GM19240 (cell line): ENCODE data around the gene RALGAPA2.

ENCODE experiments used
- DNase-seq: peaks from one replicate; pipeline ENCODE4 v3.0.0; 2011; ENCODE audit warnings: low spot score; ENCODE audit not compliant: insufficient read length

RALGAPA2 gene

DNA sequence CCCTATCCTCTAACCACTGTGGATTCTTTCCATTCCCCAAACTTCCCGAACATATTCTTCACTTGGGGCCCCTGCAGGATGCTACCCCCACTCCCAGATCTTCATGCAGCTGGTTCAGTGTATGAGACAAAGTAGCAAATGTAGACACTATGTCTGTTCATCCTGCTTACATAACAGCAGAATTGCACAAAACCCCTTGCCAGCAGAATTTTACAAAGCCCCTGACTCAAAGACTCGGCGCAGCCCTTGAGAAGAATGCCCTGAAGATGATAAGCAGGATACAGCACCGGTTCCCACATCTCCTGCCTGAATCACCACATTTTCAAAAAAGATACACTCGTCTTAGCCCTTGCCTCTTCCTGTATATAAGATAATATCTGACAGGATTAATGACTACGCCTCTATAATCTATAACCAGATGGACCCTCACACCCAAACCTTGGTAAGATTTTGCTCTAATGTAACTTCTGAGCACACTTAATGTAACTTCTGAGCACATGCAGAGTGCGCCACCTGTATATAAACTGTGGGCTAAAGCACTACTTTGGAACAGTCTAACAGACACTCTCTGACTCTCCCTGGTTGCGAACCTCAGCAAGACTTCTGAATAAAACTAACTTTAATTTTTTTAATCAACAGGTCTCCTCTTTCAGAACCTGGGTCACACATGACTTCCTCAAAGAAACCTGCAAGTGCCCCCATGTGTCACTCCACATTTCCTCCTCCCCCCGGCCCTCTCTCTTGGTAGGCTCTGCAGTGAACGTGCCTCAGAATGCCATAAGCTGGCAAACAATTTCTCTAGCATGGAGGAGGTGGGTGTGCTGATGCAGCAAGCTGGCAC, 28.7 kb downstream of the RALGAPA2 start:
- no peak for DNase-seq

DNA sequence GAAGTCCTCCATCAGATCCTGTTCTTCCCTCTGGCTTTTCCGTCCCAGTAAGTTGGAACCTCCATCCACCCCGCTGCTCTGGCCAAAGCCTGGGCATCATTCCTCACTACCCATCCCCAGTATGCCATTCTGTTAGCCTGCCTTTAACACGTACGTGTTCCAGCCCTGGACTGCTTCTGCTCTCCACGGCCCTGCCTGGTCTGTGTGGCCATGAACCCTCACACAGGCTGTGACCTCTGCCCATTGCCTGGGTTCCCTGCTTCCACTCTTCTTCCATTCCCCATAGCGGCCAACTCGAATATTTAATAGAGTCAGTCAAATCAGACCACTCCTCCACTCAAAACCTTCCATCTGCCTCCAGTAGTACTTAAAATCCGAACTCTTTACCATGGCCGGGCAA, 29.4 kb downstream of the RALGAPA2 start:
- DNase-seq, result no peak

DNA sequence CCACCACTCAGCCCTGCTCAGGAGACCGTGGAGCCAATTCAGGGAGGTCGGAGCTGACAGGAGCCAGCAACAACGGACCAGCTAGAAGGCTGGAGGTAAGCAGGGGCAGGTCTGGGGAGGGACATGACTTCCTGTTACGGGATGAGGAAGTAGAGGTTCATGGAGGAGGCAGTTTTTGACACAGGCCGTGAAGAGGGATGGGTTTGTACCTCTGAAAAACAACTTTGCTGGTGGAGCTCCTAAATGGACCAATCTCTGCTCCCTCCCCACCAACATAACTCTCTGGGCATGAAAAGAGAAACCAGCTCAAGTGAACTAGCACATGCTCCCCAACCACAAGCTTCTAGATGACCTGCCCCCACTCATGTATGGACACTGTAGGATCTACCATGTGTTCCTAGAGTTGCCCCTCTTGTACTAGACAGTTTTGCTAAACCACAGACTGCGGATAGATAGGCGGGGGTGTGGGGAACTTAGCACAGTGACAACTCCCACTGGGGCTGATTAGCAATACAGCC, 31.4 kb downstream of the RALGAPA2 start:
- peak; percentile 10 for DNase-seq

DNA sequence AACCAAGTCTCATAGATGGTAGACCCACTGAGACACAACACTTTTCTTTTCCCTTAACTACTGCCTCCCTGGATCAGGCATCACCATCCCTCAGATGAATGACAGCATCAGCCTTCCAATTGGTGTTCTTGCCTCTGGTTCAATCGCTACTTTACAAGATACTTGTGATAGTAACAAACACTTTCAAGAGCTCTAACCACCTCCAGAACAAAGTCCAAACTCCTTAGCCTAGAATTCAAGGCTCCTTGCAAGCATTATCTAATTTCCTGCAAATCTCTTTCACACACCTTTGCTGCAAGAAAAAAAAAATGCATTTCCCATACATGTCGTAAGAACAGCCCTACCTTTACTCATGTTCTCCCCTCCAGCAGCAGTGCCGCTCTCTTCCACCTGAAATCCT, 33.1 kb downstream of the RALGAPA2 start:
- DNase-seq, result no peak

DNA sequence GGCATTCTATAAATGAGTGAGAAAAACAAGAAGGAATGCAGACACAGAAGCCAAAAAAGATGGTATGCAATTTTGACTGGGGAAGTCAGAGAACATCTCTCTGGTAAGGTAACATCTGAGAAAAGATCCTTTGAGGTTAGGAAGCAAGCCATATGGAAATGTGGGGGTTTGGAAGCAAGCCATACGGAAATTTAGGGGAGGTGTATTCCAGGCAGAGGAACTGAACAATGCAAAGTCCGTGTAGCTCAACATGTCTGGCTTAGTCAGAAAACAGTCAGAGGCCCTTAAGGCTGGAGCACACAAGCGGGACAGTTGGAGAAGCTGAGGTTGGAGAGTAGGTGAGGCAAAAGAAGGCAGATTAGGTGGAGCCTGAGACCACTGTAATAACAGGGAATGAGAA, 35.3 kb downstream of the RALGAPA2 start:
- DNase-seq, result no peak

DNA sequence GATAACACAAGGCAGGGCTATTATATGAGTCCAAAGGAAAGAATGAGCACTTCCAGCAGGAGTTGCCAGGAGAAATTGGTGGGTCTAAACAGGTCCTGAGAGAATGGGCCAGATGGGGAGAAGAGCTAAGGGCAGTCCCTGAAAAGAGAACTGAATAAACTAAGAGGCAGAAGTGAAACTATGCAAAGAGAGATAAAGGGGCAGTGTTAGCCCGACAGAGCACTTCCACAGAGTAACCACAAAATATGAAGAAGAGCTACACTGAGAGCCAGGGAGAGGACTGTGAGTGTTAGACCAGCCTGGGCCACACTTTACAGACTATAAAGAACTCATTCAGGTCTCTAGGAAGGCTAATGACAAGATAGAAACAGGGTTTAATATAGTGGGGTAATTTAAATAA, 43.8 kb downstream of the RALGAPA2 start:
- DNase-seq, result peak; percentile 55

DNA sequence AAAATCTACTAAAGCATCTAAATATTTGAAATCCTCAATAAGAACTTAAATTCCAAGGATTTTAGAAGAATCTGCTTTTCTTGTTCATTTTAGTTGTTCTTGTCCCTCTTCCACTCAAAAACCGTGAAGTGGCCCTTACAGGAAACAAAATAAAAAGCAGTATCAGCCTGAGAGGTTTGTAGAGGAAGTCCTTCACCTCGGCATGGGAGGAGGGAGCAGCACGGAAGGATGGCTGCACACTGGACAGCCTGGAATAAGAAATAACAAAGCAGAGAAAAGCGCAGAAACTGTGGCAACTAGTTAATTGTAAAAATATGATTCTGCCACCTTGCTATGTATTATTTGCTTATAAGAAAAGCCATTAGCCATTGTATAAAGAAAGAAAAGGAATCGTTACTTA, 46.1 kb downstream of the RALGAPA2 start:
- no peak for DNase-seq

DNA sequence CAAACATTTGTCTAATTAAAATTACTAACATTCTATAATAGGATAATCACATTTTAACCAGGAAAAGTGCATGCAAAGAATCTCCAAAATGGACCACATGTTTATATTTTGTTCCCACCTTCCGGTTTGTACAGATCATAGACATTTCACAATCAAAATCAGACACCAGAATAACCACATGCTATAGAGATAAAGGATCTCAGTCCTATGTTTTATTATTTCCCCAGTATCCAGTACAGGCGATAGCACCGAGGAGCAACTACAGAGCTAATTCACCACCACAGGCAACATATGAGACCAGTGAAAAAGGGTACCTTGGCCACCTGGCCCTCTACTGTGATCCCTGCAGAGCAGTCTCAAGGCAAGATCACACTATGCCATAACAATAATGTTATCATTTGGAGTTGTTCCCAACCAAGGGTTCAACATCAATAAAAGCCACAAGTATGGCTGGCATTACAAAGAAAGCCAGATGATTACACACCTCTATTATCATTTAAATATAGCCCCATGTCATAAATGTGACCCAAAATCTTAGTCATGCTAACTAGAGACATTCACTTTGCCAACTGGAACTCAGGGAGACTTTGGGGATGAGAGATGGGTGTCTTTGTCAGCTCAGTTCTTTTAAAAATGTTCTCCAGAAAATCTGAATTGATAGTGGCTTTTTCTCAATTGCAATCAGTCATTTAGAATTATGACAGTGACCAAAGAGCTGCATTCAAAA, 46.7 kb downstream of the RALGAPA2 start:
- DNase-seq, result no peak

DNA sequence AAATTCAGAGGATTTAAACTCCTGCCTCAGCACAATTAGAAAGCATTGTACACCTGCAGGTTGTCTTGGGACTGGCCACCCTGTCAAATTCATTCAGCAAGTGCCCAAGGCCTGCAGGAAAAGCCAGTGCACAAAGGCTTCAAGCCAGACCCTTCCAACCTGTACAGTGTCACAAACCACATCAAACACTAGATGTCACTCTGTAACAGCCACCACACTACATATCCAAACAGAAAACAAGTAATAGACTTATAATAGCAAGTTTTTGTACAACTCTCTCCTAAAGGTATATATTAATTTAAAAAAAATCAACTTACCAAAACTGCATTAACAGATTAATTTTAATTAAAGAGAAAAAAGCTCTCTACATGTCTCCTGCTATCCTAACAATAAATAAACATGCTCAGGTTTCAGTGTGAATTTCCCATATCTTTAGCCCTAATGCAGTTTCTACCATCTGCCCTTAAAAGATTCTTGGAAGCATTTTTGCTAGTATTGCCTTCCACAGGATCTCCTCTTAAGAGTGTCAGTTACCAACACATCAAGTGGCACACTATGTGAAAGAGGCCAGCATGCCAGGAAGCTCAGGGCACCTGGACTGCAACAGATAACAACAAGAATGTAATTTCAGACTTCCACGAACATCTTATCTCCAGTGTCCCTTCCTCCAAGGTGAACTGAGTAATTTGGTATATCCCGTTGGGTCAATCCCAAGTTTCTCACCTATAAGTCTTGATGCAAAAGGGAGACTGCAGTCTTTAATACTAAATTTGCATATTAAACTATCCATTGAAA, 47.5 kb downstream of the RALGAPA2 start:
- no peak for DNase-seq

DNA sequence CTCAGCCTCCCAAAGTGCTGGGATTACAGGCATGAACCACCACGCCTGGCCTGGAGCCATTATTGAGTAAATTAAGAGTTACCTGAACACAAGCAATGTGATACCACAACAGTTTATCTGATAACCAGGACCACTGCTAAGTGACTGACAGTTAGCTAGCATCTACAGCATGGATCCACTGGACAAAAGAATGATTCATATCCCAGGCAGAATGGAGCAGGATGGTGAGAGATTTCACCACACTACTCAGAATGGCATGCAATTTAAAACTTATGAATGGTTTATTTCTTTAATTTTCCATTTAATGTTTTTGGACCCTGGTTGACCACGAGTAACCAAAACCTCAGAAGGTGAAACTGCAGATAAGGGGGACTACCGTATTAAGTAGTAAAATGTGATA, 48.6 kb downstream of the RALGAPA2 start:
- no peak for DNase-seq

DNA sequence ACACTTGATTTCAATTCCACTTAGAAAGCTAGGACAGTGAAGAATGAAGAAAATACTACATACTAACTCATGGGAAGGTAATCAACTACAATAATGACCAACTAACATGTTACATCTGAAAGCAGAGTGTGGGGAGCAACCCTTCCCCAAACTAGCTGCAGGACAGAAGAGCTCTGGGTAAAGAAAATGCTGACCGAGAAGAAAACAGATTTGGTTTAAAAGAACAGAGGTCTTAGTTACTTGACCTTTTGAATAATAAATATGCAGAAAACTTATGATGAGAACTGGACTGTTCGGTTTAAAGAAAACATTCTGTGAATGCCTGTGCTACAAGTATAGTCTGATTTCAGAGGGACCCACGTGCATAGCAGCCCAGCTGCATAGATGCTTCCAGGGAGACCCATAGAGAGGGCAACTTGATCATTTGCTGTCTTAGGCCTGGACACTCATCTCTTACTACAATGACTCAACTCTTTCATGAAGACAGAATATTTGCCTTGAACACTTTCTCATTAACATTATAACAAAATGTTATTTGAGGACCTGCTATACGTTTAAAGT, 53.5 kb downstream of the RALGAPA2 start:
- no peak for DNase-seq

DNA sequence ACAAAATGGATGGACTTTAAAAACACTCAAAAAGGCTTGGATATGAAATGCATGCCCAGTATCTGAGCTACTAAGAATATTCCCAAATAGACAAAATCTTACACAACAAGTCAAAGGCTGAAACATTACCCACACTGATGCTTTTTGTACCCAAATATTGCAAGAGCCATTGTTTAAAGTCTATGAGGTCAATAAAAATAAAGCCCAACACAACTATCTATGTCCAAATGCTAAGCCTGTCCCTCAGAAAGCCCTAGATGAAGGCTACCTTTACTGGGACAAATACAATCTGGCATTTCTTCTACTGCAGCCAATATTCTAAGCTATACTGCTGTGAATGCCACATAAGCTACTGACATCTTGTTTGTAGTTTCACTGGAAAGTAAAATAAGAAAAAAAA, 54.3 kb downstream of the RALGAPA2 start:
- no peak for DNase-seq

DNA sequence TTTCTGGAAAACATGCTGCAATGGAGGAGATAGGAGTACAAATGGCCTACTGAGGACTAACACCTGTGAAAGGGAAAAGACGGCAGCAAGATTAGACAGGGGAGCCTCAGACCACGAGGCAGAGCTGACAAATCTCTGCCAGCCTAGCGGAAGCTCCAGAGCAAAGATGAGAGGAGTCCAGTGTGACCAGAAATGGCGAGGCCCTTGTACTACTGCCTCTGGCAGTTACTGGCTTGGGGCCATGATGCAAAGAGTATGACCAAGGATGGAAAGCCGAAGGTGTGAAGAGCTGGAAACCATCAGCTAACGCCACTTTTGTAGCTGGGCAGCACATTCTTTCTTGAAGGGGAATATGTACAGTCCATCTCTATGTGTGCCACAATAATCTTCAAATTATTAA, 55.4 kb downstream of the RALGAPA2 start:
- no peak for DNase-seq

DNA sequence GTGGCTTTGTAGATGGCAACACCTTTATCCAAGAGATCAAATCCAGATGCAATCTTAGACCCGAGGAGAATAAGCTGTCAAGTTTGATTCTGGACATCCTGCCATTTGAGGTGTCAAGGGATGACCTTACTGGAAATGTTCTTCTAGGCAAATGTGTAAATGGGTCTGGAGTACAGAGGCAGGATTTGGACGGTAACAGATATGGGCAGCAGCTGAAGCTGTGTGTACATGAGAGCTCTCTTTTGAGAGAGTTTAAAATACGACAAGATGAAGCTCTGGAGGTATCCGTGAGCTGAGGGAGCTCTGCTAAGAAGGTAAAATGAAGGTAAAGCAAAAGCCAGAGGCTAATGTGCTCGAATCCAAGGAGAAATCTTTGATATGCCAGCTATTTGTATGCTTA, 56.6 kb downstream of the RALGAPA2 start:
- DNase-seq, result no peak

DNA sequence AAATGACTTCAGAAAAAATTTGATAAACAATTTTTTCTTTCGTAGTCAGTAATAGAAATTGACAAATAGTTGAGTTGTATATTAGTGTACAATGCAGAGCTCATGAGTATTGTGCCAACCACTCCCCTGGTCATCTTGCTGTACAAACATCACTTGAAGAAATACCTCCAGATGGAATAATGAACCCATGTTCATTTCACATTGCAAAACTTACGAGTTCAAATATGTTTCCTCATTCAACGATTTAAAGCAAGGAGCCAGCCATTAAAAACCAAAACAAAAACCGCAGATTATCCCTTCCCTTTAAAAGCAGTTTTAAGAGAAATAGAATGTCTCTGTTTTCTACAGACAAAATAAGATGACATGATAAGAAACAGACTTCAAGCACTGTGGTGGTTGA, 62.5 kb downstream of the RALGAPA2 start:
- no peak for DNase-seq

DNA sequence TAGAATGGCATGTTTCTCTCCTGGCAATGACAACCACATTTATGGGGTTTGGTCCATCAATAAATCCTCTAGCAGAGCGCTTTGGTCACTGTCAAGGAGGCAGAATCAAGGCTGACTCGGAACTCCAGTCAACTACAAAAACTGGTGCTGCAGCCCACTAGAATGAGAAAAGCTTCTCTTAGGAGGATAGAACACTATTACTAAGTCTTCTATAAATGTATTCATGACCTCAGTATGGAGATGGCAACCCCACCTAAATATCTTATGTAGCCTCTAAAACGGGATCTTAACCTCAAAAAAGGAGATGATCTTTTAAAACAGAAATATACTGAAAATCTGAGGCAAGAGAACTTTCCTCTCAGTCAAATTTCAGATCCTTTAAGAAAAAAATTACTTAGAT, 68.5 kb downstream of the RALGAPA2 start:
- DNase-seq, result no peak

DNA sequence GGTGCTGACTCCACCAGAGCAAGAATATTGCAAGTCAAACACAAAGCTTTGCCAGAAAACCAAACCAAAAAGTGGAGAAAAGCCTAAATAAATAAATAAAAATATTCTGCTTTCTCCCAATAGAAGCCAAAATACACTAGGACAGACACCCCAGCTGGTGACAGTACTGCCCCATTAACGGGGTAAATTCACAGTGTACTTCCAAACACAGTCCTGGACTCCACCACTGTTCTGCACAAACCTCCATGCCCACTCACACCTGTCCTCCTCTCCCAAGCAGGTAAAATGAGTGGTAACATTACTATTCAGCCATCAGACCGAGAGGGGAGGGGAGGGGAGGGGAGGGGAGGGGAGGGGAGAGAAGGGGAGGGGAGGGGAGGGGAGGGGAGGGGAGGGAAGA, 70.7 kb downstream of the RALGAPA2 start:
- no peak for DNase-seq

DNA sequence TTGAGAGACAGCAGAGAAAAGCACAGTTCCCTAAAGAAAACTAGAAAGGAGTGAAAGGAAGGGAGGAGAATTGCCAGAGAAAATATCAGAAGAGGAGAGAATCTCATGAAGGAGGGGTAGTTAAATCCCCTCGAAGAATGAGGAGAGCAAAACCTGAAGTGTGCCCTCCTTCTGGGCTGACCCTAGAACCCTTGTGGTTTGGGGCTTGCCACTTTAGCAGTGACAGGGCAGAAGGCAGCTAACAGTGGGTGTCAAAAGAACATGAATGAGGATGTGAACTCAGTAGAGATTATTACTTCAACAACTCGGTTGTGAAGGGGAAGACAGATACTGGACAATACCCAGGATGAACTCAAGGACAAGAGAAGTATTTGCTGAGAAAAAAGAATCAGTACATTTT, 73.6 kb downstream of the RALGAPA2 start:
- DNase-seq, result no peak

DNA sequence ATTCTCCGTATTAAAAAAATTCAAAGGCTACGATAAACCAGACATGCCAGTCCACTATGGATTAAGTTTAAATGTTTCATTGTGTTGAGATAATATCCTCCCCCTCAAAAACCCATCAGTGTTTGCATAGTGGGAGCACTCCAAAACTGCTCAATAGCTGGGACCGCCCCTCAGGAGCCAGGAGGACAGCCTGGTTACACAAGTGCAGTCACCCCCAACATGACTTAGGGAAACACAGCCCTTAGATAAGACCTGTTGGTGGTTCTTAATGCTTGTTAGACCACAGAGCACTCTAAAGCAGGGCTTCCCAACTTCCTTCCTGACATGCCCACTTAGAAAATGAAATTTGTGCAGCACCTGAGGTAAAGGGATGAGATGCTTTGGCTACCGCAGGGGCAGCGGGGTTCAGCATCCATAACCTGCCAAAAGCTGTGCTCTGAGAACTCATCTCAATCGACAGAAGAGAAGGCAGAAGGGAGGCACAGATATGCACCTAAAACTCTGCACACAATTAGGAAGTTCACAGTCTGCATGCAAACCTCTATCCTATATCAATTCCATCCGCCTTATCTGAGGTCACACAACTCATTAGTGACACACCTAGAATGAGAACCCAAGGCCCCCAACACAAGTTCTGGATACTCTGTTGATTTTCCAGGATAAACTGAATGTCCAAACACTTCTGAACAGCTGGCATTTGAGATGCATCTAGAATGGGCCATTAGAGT, 74.3 kb downstream of the RALGAPA2 start:
- no peak for DNase-seq

DNA sequence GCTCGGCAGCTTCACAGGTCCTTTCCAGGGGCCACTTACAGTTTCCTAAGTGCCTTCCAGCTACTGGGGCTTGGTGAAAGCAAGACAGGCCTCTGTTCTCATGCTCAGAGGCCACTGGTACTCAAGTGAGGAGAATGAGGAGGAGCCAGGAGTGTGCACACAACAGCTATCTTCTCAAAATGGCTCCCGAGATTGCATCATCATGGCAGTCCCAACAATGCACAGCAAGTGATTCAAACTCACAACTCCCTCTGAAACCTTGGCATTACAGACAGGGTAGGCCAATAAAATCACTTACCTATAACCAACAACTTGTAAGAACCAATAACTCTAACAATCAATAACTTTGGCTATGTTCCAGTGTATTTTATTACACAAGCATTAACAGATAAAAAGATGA, 77.4 kb downstream of the RALGAPA2 start:
- DNase-seq, result no peak

DNA sequence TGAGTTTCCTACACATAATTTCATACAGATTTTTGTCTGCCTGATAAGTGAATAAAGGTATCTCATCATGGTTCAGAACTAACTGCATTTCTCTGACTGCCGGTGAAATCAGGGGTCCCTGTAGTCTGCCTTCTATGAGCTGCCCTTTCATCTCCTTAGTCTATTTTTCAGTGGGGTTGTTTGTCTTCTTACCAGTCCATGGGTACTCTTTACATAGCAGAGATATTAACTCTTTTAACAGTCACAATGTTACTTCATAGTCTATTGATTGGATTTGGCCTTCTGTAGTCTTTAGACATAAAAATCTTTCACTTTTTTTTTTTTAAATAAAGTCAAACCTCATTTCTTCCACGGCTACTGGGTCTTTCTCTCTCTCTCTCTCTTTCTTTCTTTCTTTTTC, 79.8 kb downstream of the RALGAPA2 start:
- DNase-seq, result no peak
